Anterior cingulate cortex (tissue), 58 donors: ENCODE results near the gene MYL12A.

ENCODE experiments used
- DNase-seq, 58 donors: peaks; one replicate each; lab custom pipeline; 2025; lab: John Stamatoyannopoulos, UW

Gene MYL12A

GRCh38 chr18:3223356-3223755 lies 24.2 kb upstream of the MYL12A start:
- no peak for DNase-seq

GRCh38 chr18:3224223-3224622 lies 23.4 kb upstream of the MYL12A start:
- DNase-seq, result no peak

GRCh38 chr18:3225588-3225987 lies 22.0 kb upstream of the MYL12A start:
- no peak for DNase-seq

- no peak for DNase-seq
Measured at GRCh38 chr18:3226048-3226447, 21.6 kb upstream of the MYL12A start.

- no peak for DNase-seq
Measured at GRCh38 chr18:3230401-3231334, 16.9 kb upstream of the MYL12A start.

- no peak for DNase-seq
Measured at GRCh38 chr18:3233004-3233403, 14.6 kb upstream of the MYL12A start.

- no peak for DNase-seq
Measured at GRCh38 chr18:3233433-3234168, 14.0 kb upstream of the MYL12A start.

GRCh38 chr18:3234457-3234856 lies 13.1 kb upstream of the MYL12A start:
- peak in 3 of 58 donors; percentile 3 to 36 (median 3) for DNase-seq

- DNase-seq, result no peak
Measured at GRCh38 chr18:3235846-3236245, 11.8 kb upstream of the MYL12A start.

GRCh38 chr18:3236470-3236869 lies 11.1 kb upstream of the MYL12A start:
- DNase-seq, result no peak

GRCh38 chr18:3238742-3239141 lies 8.9 kb upstream of the MYL12A start:
- no peak for DNase-seq

GRCh38 chr18:3245185-3245564 lies 2.4 kb upstream of the MYL12A start:
- no peak for DNase-seq

GRCh38 chr18:3245853-3246634 lies 1.6 kb upstream of the MYL12A start:
- DNase-seq, result peak in 57 of 58 donors; percentile 9 to 90 (median 74)

GRCh38 chr18:3246635-3247239 lies 864 bp upstream of the MYL12A start:
- peak in 23 of 58 donors; percentile 5 to 70 (median 35) for DNase-seq

- peak in 11 of 58 donors; percentile 26 to 61 (median 42) for DNase-seq
Measured at GRCh38 chr18:3248062-3248657, 559 bp downstream of the MYL12A start.

- no peak for DNase-seq
Measured at GRCh38 chr18:3248658-3249359, 1.2 kb downstream of the MYL12A start.

GRCh38 chr18:3250237-3251107 lies 2.9 kb downstream of the MYL12A start:
- DNase-seq, result no peak

GRCh38 chr18:3251249-3251962 lies 3.8 kb downstream of the MYL12A start:
- no peak for DNase-seq
